Keratinocyte (primary cell): ENCODE data around the gene GRIA4.

Source experiments
- CTCF ChIP-seq, 3 experiments: IDR thresholded peaks in 1 of 3; conservative IDR thresholded peaks in 1 of 3; optimal IDR thresholded peaks in 1 of 3; 2 replicates in 2 of 3; 3 replicates in 1 of 3; pipeline versions ENCODE3 to v1.5.1; 2011; ENCODE audit warnings: low read length in 3 of 3, mild to moderate bottlenecking in 3 of 3, moderate library complexity in 2 of 3, control low read depth in 1 of 3, inconsistent platforms in 1 of 3; ENCODE audit not compliant: insufficient read depth in 2 of 3; ENCODE audit errors: extremely low read depth in 1 of 3
- EZH2 ChIP-seq: IDR thresholded peaks from one replicate; pipeline ENCODE4 v1.6.1; 2012; ENCODE audit warnings: inconsistent platforms, mild to moderate bottlenecking, low read length, moderate library complexity

DNA sequence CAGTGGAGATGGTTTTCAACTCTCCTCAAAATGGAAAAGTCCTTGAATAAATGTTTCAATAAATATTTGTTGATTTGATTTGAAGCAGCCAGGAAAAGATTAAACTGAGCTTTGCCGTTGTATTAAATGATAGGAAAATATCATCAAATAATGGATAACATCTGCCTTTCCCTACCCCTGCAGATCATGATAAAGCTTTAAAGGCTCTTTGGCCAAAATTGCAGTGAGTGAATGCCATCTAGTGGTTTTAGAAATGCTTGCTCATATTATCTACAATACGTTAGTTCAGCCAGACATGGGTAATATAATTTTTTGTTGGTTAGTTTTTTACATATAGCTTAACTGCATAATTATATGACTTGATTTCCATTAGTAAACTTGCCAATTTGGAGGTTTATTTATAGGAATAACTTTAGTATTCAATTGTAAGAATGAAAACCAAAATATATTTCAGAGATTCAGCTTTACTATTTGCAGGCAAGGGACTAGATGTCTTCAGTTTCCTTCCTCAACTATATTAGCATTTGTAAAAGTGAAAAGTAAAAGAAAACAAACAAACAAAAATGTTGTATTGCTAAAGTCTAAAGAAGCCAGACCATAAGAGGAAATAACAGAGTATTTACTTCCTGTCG, 253.0 kb downstream of the GRIA4 start:
- TF ChIP-seq CTCF (optimal IDR thresholded peaks at IDR 0.05 in 1 of 3, IDR thresholded peaks at IDR 0.05 in 1 of 3, conservative IDR thresholded peaks at IDR 0.05 in 1 of 3; ENCODE audit: extremely low read depth in 1 of 3, insufficient read depth in 2 of 3, low read length in 3 of 3) (peak in 2 of 3 experiments; percentile 31 to 48), EZH2 (no peak)
